Hepatocyte (in vitro differentiated cells): ENCODE data around the gene NSUN4. TPM values are rescaled to one million over a fixed set of nuclear protein-coding genes. Genes with fewer than 3 reads are reported as not detected.
A peak's percentile ranks its signal among the peaks of the same experiment; 100 is the strongest.

Experiments
- DNase-seq: peaks from one replicate; pipeline ENCODE4 v3.0.0-alpha.2; 2016; ENCODE audit warnings: low spot score
- H2AFZ ChIP-seq: fragments of 200-600 bp; sonication (generic); 2 replicates; pipeline ENCODE4 v1.6.0; 2016; ENCODE audit warnings: antibody characterized with exemption, mild to moderate bottlenecking
- H3K27ac ChIP-seq: fragments of 200-600 bp; sonication (generic); 2 replicates; pipeline ENCODE4 v1.5.1; 2016; ENCODE audit warnings: mild to moderate bottlenecking
- H3K27me3 ChIP-seq: fragments of 200-600 bp; sonication (generic); 2 replicates; pipeline ENCODE4 v1.6.1; 2016
- H3K36me3 ChIP-seq: fragments of 200-600 bp; sonication (generic); replicated peaks from 2 replicates; pipeline ENCODE4 v1.5.1; 2016; ENCODE audit warnings: low read depth; ENCODE audit not compliant: insufficient read depth
- H3K4me1 ChIP-seq: fragments of 200-600 bp; sonication (generic); 2 replicates; pipeline ENCODE4 v1.5.1; 2016; ENCODE audit warnings: mild to moderate bottlenecking, moderate library complexity; ENCODE audit not compliant: insufficient read depth
- H3K4me2 ChIP-seq: fragments of 200-600 bp; sonication (generic); 2 replicates; pipeline ENCODE4 v1.6.0; 2016
- H3K4me3 ChIP-seq: fragments of 200-600 bp; sonication (generic); 2 replicates; pipeline ENCODE4 v1.5.1; 2016; ENCODE audit warnings: mild to moderate bottlenecking
- H3K79me2 ChIP-seq: fragments of 200-600 bp; sonication (generic); 2 replicates; pipeline ENCODE4 v1.6.0; 2017; ENCODE audit warnings: mild to moderate bottlenecking
- H3K9me2 ChIP-seq: fragments of 200-600 bp; sonication (generic); replicated peaks from 2 replicates; pipeline ENCODE4 v1.6.0; 2017; ENCODE audit warnings: mild to moderate bottlenecking; ENCODE audit not compliant: insufficient read depth
- H3K9me3 ChIP-seq: fragments of 200-600 bp; sonication (generic); 2 replicates; pipeline ENCODE4 v1.5.1; 2016; ENCODE audit warnings: low read depth, mild to moderate bottlenecking
- H4K20me1 ChIP-seq: fragments of 200-600 bp; sonication (generic); 2 replicates; pipeline ENCODE4 v1.6.0; 2016; ENCODE audit warnings: mild to moderate bottlenecking; ENCODE audit not compliant: insufficient read depth, poor library complexity, severe bottlenecking
- EZH2 ChIP-seq: fragments of 200-600 bp; sonication (generic); IDR thresholded peaks from 2 replicates; pipeline ENCODE4 v1.6.1; 2016; ENCODE audit warnings: antibody characterized with exemption, mild to moderate bottlenecking, borderline replicate concordance
- EZH2phosphoT487 ChIP-seq: fragments of 200-600 bp; sonication (generic); IDR thresholded peaks from one replicate; pipeline ENCODE4 v1.6.1; 2018; ENCODE audit warnings: antibody characterized with exemption, mild to moderate bottlenecking, low read depth, moderate library complexity; ENCODE audit not compliant: unreplicated experiment, severe bottlenecking
- WGBS: methylation state at CpG from one replicate; pipeline ENCODE4 v1.1.6; 2016; ENCODE audit warnings: low lambda C conversion rate; ENCODE audit errors: missing lambda C conversion rate; 5-methylcytosine and 5-hydroxymethylcytosine counted together
- polyA plus RNA-seq: library from polyadenylated mRNA; unstranded; fragments of >200 nt; fragmentation: Nextera tagmentation; extraction: Ambion mirVana; gene quantifications from 2 replicates; pipeline ENCODE4 v1.2.1, GENCODE V29; 2016
- total RNA-seq: library from RNA; depleted of rRNA; stranded (reverse); fragments of >200 nt; gene quantifications from 2 replicates; pipeline ENCODE4 v1.2.3, GENCODE V29; 2014
- TF ChIP-seq, protein P1 (sequence below): fragments of 200-600 bp; sonication (generic); IDR thresholded peaks from 2 replicates; pipeline ENCODE4 v1.5.1; 2016; ENCODE audit warnings: antibody characterized with exemption, mild to moderate bottlenecking; ENCODE audit not compliant: poor library complexity

Gene NSUN4
- total and polyA plus RNA-seq, 2 experiments from 2014 or later = 20.5 to 21.2 TPM

DNA sequence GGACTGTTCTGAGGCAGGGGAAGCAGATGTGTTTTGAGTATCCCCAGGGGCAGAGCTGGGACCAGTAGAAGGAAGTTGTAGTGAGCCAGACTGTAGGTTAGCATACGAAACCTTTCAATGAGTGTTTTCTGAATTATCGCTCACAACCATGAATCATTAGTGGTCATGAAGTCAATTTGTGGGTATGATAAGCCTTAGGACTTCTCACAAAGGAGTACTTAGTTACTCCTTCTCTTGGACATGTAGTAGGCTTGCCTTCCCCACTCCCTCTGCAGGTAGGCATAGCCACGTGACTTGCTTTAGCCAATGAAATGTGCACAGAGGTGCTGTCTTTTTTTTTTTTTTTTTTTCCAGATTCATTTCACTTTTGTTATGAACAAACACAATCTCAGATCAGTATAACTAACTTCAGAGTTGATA is 29.6 kb downstream of the NSUN4 start:
- Histone ChIP-seq H2AFZ (no peak overlapping the region), H3K4me3 (no peak overlapping the region), H3K27ac (peak overlapping the region; percentile 28), H3K79me2 (no peaks in the 10 kb centered on the region), H3K4me1 (no peaks in the 10 kb centered on the region), H4K20me1 (no peaks in the 10 kb centered on the region), H3K9me2 (no peaks in the 10 kb centered on the region), H3K4me2 (peak overlapping the region; percentile 27), H3K27me3 (no peaks in the 10 kb centered on the region), H3K36me3 (no peaks in the 10 kb centered on the region), H3K9me3 (no peaks in the 10 kb centered on the region)
- 94% methylated on average over 3 of the region's 3 CpGs for WGBS
- no peak for TF ChIP-seq EZH2
- TF ChIP-seq EZH2phosphoT487 = no peak
- TF ChIP-seq, protein P1, sequence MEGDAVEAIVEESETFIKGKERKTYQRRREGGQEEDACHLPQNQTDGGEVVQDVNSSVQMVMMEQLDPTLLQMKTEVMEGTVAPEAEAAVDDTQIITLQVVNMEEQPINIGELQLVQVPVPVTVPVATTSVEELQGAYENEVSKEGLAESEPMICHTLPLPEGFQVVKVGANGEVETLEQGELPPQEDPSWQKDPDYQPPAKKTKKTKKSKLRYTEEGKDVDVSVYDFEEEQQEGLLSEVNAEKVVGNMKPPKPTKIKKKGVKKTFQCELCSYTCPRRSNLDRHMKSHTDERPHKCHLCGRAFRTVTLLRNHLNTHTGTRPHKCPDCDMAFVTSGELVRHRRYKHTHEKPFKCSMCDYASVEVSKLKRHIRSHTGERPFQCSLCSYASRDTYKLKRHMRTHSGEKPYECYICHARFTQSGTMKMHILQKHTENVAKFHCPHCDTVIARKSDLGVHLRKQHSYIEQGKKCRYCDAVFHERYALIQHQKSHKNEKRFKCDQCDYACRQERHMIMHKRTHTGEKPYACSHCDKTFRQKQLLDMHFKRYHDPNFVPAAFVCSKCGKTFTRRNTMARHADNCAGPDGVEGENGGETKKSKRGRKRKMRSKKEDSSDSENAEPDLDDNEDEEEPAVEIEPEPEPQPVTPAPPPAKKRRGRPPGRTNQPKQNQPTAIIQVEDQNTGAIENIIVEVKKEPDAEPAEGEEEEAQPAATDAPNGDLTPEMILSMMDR = no peak
- no peak for DNase-seq

DNA sequence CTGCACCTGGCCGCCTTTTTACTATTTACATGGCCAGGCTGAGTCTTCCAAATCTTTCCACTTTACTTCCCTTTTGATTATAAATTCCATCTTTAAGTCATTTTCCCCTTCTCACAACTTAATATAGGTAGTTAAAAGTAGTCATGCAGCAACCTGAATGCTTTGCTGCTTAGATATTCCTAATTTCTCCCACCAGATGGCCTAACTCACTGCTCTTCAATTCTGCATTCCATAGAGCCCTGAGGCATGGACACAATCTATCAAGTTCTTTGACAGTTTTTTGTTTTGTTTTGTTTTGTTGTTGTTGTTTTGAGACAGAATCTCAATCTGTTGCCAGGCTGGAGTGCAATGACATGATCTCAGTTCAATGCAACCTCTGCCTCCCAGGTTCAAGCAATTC is 31.8 kb downstream of the NSUN4 start:
- Histone ChIP-seq H3K79me2 (no peaks in the 10 kb centered on the region), H3K4me1 (no peaks in the 10 kb centered on the region), H3K9me2 (no peaks in the 10 kb centered on the region), H3K4me2 (no peak overlapping the region), H3K4me3 (no peak overlapping the region), H2AFZ (no peak overlapping the region), H3K36me3 (no peaks in the 10 kb centered on the region), H3K27ac (no peak overlapping the region), H4K20me1 (no peaks in the 10 kb centered on the region), H3K27me3 (no peaks in the 10 kb centered on the region), H3K9me3 (no peaks in the 10 kb centered on the region)
- 100% methylated on average over 1 of the region's 1 CpG for WGBS
- no peak for DNase-seq
- TF ChIP-seq, protein P1 = no peak
- TF ChIP-seq EZH2phosphoT487 (no peak), EZH2 (no peak)

DNA sequence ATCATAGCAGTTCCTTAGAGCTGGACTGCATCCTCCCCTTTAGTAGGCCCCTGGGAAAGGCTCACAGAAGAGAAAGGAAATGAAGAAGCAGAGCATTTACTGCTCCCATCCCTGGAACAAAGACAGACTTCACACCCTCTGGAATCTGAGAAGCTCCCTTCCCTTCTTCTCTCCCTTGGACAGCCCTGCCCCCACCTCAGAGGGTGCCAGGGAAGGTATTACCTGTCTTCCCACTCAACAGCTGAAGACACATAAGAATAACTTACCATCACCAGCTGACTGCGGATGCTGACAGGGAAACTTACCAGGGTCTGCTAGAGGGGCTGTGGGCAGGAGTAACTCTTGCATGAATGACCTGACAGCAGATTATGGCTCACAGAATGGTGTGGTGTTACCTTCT is 39.4 kb downstream of the NSUN4 start:
- H3K36me3 ChIP-seq = no peaks in the 10 kb centered on the region
- no peaks in the 10 kb centered on the region for H4K20me1 ChIP-seq
- H3K27me3 ChIP-seq = no peaks in the 10 kb centered on the region
- no peaks in the 10 kb centered on the region for H3K79me2 ChIP-seq
- H2AFZ ChIP-seq = no peak overlapping the region
- WGBS = 94% methylated on average over 1 of the region's 1 CpG
- H3K4me3 ChIP-seq = no peak overlapping the region
- H3K9me3 ChIP-seq = no peaks in the 10 kb centered on the region
- no peak overlapping the region for H3K27ac ChIP-seq
- H3K4me1 ChIP-seq = no peaks in the 10 kb centered on the region
- H3K4me2 ChIP-seq = no peak overlapping the region
- H3K9me2 ChIP-seq = no peaks in the 10 kb centered on the region
- no peak for TF ChIP-seq EZH2
- TF ChIP-seq EZH2phosphoT487 = no peak
- no peak for DNase-seq

DNA sequence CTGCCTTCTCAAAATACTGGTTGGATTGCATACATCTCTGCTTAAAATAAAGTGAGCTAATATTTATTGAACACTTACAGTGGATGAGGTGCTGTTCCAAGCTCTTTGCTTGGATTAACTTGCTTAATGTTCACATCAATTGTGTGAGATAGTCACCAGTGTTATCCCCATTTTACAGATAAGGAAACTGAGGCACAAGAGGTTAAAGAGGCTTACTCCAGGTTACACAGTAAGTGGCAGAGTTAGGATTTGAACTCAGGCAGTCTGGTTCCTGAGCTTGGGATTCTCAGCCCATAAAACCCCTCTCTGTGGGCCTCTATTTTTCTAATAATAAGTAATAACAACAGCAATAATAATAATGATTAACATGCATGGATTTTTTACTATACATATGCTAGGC is 39.9 kb downstream of the NSUN4 start:
- Histone ChIP-seq H2AFZ (no peak overlapping the region), H3K9me2 (no peaks in the 10 kb centered on the region), H3K79me2 (no peaks in the 10 kb centered on the region), H3K4me2 (no peak overlapping the region), H3K4me3 (no peak overlapping the region), H3K27ac (no peak overlapping the region), H4K20me1 (no peaks in the 10 kb centered on the region), H3K9me3 (no peaks in the 10 kb centered on the region), H3K27me3 (no peaks in the 10 kb centered on the region), H3K4me1 (no peaks in the 10 kb centered on the region), H3K36me3 (no peaks in the 10 kb centered on the region)
- DNase-seq = no peak
- TF ChIP-seq EZH2phosphoT487 = no peak
- TF ChIP-seq, protein P1 = no peak
- TF ChIP-seq EZH2 = no peak
